ENCODE measurements around the gene CHD9.
"Not testable (repeated sequence)": the region's sequence is repeated elsewhere in the genome, so short reads cannot be mapped to it uniquely, and the experiment has no call there.

Gene CHD9

GRCh38 chr16:53290520-53290919, 235.7 kb downstream of the CHD9 start:
- no peak for DNase-seq

GRCh38 chr16:53291757-53292392, 237.1 kb downstream of the CHD9 start:
- DNase-seq = no peak

GRCh38 chr16:53297477-53297876, 242.7 kb downstream of the CHD9 start:
- DNase-seq = no peak

GRCh38 chr16:53304334-53304733, 249.5 kb downstream of the CHD9 start:
- DNase-seq = no peak

GRCh38 chr16:53305743-53306142, 251.0 kb downstream of the CHD9 start:
- DNase-seq = no peak

GRCh38 chr16:53309457-53309856, 254.7 kb downstream of the CHD9 start:
- DNase-seq = no peak

GRCh38 chr16:53320992-53321391, 266.2 kb downstream of the CHD9 start:
- DNase-seq = no peak

GRCh38 chr16:53323924-53324323, 269.1 kb downstream of the CHD9 start:
- DNase-seq = no peak

- not testable (repeated sequence) for DNase-seq
Observed at GRCh38 chr16:53330991-53331390, 276.2 kb downstream of the CHD9 start.

GRCh38 chr16:53334581-53334980, 279.8 kb downstream of the CHD9 start:
- DNase-seq = no peak

- no peak for DNase-seq
Observed at GRCh38 chr16:53337294-53337693, 282.5 kb downstream of the CHD9 start.

GRCh38 chr16:53341792-53342191, 287.0 kb downstream of the CHD9 start:
- DNase-seq = no peak

GRCh38 chr16:53355064-53355463, 300.3 kb downstream of the CHD9 start:
- no peak for DNase-seq

GRCh38 chr16:53356478-53357207, 301.9 kb downstream of the CHD9 start:
- no peak for DNase-seq

GRCh38 chr16:53357208-53357586, 302.4 kb downstream of the CHD9 start:
- no peak for DNase-seq

GRCh38 chr16:53357955-53358354, 303.2 kb downstream of the CHD9 start:
- no peak for DNase-seq

GRCh38 chr16:53358884-53359283, 304.1 kb downstream of the CHD9 start:
- DNase-seq = no peak

- DNase-seq = no peak
Observed at GRCh38 chr16:53369921-53370320, 315.1 kb downstream of the CHD9 start.

GRCh38 chr16:53370827-53371226, 316.0 kb downstream of the CHD9 start:
- no peak for DNase-seq

GRCh38 chr16:53372992-53373871, 318.4 kb downstream of the CHD9 start:
- no peak for DNase-seq

GRCh38 chr16:53374800-53375199, 320.0 kb downstream of the CHD9 start:
- no peak for DNase-seq

GRCh38 chr16:53378138-53378537, 323.3 kb downstream of the CHD9 start:
- no peak for DNase-seq

Data from NCI-H2029 treated with DMSO at 0.1 percent for 48 hours (cell line).